Activated CD8-positive, alpha-beta memory T cell treated with anti-CD3 and anti-CD28 coated beads, Interleukin-2, amount 50 U/mL, for 48 hours (primary cell): ENCODE measurements around the gene LMOD1.
"Not testable (repeated sequence)": the region's sequence is repeated elsewhere in the genome, so short reads cannot be mapped to it uniquely, and the experiment has no call there.

Experiments
- DNase-seq: peaks from one replicate; pipeline ENCODE4 v3.0.0-alpha.2; 2020

The LMOD1 gene

DNA sequence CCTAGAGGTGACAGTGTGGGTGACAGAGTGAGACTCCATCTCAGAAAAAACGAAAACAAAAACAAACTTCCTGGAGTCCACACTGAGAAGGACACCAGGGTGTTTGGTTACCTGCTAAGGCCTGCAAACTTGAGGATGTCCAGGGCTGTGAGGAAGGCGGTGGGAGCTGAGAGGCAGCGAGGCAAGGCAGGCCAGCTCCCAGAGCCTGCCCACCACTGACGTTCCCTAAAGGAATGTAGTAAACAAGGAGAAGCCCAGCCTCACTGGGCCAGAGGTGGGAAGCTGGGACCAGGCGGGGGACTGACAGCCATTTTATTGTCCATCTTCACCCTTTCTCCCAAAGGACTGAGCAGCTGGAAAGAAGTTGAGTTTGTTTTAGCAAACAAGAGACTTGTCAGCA is 33.5 kb downstream of the LMOD1 start:
- DNase-seq, result no peak

DNA sequence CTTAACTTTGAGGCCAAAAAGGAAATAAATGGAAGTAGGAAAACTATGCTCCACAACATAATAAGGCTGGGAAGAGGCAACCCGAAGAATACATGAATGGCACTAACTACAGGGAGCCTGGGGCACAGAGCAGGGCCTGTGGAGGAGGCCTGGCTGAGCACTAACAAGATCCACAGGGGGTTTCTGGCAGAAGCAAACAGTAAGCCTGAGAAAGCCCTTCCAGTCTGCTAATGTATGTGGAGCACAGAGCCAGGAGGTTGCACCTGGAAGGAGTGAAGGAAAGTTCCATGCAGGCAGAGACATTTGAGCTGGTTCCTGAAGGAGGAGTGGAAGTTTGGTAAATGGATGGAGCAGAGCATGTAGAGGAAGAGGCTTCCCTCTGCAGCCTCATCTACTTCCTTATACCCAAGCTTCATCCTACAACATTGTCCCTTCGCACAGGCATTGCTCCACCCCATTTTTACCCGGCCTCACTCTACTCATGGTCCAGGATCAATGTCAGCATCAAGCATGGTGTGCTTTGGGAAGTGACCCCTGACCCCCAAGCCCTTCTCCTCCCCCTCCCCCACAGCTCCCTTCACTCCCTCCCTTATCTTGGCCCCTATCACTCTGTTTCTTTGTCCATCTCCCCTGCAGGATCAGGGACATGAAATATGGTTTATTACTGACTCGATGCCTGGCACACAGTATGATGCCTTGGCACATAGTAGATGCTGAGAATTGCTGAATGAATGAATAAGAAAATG is 34.3 kb downstream of the LMOD1 start:
- no peak for DNase-seq

DNA sequence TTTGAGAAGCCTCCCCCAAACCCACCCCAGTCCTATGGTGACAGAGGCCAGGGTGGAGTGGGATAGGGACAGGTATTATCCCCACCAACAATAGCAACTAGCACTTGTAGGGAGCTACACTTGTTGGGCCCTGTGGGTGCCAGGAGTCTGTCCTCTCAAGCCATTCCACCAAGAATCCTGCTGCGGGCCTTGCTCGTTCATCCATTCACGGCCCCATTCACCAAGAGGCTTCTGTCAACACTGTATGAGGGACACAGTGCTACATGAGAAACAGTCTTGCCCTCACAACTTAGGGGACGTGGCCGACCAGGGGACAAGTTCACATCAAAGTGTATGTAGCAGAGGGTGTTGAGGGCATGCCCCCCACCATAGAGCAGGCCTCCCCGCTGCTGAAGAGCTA is 38.7 kb downstream of the LMOD1 start:
- DNase-seq, result no peak

DNA sequence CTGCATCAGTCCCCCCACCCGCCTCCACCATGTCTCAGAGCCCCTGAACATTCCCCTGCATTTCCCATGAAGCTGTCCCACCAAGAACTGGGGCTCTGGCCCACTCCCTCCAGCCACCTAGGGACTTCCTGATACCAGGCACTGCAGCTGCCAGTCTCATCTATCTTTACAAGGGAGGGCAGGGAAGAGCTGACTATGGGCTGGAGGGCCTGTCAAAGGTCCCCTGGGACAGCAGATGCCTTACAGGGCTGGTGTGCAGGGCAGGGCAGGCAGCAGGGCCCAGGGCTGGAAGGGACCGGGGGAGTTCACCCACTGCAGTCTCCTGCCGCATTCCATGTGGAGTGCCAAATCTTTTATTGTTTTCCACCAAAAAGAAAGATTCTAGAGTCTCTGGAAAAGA is 40.0 kb downstream of the LMOD1 start:
- DNase-seq, result no peak

DNA sequence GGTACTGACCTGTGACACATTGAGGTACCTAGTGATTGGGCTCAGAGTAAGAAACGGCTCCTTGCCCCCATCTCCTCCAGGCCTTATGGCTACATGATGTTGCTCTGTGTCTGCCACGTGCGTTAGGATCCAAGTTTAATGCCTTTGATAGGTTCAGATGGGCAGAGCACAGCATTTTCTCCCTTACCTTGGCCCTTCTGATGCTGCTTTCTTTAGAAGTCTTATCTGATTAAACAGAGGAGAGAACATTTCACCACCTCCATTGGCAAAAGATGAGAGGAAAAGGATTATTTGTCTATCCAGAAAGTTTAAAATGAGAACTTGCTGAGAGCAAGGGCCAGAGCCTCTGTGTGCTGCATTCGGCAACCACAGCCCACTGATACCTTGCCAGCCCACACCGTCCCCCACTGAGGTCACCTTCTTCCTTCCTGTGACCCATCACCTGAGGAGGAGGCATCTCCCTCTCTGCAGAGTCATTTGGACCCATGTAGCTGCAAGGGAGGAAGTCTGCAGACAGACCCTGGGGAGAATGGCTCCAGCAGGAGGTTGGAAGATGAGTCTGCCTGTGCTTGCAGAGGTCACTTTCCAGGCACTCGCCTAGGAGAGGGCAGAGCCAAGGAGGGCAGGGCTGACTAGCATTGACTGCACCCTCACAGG is 41.0 kb downstream of the LMOD1 start:
- no peak for DNase-seq

DNA sequence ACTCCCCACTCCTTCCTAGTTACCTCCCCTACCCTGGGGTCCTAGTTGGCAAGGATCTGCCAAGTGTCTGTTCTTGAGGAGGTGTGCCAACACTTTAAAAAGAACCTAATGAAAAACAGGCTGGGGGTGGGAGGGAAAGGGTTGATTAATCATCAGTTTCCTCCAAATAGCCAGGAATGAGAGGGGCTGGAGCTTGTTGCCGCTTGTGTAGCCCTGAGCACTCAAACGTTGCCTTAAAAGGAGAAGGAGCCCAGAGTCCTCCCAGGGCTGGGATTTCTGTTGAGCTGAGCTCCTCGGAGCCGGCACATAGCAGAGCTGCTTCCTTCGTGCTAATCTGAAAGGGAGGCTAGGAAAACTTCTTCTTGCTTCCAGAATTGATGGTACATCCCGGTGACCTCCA is 41.8 kb downstream of the LMOD1 start:
- no peak for DNase-seq

DNA sequence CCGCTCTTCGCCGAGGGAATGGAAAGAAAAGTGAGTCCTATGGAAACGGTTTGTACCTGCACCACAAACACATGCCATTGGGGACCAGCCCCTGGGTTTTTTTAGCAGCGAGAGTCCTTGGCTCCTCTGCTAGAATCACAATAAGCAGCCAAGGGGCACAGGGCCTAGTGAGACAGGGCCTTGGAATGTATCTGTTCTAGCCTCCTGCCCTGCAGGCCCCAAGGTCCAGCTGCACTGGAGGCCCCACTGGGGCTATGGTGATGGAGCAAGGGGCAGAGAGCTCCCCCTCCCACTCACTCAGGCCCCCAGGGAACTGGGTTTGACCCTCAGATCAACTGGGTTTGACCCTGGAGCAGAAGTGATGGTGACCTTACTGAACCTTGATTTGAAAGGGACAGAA is 43.2 kb downstream of the LMOD1 start:
- no peak for DNase-seq

DNA sequence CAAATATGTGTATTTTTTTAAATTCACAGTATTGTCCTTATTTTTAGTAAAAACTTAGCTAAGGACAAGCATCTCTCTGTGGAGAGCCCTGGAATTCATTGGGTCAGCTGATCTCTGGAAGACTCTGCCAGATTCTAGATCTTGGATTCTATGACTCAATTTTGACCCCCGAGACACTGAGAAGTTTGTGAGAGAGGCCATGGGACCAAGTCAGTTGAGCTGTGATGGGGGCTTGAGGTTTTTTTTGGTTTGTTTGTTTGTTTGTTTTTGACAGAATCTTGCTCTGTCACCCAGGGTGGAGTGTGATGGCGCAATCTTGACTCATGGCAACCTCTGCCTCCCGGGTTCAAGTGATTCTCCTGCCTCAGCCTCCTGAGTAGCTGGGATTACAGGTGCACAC is 44.1 kb downstream of the LMOD1 start:
- DNase-seq, result no peak

DNA sequence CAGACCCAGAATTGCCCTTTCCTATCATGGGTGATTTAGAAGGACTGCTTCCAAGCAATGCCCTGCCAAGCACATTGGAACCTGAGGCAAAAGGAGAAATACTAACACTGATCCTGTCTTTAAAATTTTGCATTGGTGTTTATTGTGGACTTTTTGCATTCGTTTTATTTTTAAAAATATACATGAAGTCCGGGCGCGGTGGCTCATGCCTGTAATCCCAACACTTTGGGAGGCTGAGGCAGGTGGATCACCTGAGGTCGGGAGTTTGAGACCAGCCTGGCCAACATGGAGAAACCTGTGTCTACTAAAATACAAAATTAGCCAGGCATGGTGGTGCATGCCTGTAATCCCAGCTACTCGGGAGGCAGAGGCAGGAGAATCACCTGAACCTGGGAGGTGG is 45.3 kb downstream of the LMOD1 start:
- DNase-seq, result not testable (repeated sequence)

DNA sequence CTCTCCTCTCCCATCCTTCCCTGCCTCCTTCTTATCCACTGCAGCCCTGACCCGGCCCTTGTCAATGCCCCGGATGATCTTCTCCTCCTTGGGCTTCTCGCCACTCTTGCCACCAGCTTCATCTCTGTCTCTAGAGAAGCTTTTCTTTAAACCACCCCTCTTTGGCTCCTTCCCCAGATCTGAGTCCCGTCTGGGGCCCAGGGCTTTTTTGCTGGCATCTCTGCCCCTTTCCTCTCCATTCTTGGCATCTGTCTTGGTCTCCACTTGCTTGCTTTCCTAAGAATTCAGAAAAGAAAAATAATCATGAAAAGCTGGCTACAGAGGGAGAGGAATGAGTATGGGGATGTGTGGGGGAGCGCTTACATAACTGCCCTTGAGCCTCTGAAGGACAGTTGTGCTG is 45.9 kb downstream of the LMOD1 start:
- no peak for DNase-seq

DNA sequence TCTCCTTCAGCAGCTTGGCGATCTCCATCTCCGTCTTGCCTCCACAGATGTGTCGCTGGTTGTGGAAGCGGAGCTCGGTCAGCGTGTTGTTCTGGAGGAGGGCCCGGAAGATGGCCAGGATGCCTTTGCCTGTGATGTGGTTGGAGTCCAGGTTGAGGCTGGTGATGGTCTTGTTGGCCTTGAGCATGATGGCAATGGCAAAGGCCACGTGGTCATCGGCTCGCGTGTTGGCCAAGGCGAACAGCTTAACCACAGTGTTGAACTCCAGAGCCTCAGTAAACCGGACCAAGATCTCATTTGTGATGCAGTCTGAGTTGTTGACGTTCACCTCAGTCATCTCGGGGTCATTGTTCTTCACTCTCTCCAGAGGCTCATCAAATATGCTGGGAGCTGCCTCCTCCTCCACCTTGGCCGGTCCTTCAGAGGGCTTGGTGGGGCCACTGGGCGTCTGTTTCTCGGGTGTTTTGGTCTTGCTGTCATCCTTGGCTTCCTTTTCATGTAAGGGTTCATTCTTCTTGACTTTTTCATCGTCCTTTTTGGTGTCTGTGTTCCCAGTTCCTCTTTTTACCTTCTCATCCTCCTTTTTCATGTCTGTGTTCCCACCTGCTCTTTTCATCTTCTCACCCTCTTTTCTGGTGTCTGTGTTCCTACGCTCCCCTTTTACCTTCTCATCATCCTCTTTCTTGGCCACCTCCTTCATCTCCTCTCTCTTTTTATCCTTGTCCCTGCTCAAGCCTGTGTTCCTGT is 46.5 kb downstream of the LMOD1 start:
- no peak for DNase-seq

DNA sequence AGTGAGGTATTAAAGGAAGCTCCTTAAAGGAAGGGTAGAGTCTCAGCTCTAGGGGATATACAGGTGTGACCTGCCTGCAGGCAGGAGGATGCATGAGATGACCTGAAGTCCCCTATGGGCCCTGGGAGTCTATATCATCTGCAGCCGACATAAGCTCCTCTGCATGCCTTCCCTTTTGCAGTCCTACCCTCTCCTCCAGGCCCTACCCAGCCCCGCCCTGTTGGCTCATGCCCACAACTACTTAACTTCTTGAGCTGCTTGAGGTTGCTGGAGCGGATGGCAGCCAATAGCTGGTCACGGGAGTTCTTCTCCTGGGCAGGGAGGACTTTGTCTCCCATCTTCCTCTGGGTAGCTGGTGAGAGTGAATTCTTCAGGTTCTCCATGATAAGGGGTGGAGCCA is 47.4 kb downstream of the LMOD1 start:
- DNase-seq, result no peak

DNA sequence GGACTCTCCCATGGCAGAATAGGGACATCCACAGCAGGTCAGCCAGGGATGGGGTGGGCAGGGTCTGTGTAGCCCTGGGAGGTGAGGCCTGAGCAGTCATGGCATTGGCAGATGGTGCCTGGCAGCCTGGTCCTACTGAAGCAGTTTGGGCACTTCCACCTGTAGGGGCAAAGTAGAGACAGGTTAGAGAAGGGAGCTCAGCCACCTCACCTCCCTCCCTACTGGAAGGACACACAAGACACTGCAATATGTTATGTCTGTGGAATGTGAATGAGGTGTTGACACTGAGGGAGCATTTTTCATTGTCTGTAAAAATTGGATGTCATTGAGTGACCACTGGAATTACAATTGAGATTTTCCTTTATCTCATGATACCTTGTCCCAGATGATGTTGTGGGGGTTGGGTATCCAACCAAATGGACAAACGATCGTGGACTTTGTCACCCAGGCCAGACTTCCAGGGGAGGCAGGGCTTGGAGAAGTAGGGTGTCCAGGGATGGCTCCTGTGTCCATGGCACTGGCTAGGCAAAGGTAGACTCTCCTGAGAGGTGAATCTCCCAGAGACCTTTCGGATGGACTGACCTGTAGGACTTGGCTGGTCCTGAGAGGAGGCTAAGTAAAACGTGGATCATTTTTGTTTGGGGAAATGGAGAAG is 48.0 kb downstream of the LMOD1 start:
- DNase-seq, result no peak

DNA sequence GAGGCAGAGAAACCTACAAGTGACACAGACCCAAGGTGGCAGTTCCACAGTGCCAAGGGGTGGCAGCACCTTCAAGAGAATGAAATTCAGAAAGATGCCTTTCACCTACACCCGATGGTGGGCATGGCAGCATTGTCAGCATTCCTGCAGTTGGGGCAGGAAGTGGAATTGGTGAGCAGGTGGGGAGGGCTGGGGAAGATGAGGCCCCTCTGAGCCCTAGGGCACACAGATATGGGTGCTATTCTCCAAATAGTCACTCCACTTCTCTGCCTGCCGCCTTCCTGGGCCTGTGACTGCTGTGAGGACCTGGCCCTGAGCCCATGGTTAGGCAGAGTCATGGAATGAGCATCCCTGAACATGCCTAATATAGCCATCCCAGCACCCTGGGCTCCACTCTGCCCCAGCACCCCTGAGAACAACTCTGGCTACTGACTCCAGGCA is 49.4 kb downstream of the LMOD1 start:
- no peak for DNase-seq

DNA sequence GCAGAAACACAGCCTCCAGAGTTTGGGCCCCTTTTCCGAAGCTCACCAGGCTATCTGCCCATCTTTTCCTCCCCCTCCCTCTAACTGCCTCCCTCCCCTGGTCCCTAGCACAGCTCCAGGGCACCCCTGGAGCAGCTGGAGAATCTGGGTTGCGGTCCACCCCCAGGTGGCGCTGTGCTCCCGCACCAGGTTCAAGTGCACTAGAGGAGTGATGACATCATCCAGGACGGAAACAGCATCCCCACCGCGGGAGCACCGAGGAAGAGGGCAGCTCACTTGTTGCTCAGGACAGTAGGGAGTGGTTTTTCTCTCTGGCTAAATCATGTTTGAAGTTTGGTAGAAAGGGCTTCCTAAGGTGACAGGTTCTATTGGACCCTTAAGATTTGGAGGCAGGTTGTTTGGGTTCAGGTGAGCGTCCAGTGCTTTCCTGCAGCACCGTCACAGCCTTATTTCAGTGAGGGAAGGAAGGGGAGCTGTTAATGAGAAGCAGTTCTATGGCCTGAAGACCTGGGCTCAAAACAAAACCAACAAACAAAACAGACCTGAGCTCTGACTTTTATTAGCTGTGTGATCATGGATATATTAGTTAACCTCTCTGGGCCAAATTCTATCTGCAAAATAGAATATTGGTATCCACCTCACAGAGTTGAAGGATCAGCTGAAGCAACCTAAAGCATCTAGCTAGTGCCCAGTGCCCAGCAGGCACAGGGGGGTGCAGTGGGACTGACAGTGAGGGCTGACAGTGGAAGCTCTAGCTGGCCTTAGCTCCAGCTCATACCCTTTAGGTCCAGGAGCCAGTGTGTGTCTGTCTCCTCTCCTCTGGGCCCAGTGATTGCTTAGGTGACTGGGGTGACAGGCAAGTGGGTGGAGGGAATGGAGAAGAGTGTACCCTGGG is 50.2 kb downstream of the LMOD1 start:
- peak; percentile 95 for DNase-seq

DNA sequence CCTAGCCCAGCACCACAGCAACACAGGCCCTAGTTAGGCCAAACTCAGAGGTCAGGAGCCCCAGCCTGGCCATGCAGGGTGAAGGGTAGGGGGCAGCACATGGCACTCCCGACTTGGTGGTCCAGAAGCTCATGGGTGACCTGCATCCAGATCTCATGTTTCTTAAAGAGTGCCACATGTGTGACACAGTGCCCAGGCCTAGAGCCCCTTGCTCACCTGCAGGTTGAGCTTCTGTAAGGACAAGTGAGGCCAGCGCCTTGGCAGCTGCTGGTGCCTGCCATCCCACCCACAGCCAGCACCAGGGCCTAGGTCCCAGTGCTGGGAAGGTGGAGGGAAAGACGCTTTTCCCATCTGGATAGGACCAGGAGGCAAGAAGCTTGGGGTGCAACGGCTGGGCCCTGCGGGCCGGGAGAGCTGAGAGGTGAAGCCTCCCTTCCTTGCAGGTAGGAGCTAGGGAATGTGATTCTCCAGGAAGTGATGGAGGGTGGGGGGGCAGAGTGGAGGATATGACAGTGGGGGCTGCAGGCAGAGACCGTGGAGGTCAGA is 51.2 kb downstream of the LMOD1 start:
- no peak for DNase-seq

DNA sequence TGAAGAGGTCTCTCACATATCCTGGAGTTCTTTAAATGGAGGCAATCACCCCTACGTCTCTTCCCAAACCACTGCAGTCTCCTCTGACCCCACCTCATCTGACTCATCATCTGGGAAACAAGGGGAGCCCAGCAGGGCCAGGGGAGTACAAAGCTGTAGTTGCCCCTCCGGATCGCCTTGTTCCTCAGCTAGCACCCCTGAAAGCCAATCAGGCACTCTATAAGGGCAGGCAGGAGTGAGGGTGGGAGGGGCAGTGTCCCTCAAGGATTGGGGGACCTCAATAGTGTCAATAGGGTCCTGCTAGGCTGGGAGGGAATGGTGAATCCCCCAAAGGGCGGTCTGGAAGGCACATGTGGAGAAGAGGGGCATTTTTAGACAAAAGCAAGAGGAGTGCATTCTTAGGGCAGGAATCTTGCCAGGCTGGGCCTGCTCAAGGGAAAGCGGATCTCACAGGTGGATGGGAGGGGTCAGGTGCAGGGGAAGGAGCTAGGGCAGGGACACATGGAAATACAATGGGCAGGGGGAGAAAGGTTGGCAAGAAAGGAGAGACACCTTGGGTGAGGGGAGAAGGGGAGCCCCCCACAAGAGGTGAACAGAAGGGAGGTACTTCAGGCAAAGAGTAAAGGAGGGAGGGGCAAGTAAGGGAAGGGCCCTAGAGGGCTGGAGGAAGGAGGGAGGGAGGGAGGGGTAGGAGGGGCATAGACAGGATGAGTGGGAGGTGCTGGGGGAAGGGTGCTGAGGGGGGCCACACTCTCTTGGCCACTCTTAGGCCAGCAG is 51.8 kb downstream of the LMOD1 start:
- DNase-seq, result no peak

DNA sequence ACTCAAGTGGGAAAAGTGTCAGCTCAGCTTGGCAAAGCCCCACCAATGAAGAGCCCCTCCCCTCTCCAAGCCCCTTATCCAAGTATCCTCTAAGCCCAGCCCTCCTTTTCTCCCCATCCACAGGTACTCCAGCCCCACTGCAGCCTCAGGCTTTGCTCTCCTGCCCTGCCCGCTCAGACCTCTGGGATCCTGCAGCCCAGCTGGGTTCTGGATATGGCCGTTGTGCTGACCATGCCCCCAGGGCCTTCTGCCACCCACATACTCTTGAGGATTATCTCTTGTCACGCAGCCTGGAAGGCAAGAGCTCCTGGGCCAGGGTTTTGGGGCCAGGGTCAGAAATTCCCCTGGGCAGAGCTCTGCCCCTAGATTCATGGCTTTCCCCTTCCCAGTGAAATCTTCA is 52.9 kb downstream of the LMOD1 start:
- no peak for DNase-seq

DNA sequence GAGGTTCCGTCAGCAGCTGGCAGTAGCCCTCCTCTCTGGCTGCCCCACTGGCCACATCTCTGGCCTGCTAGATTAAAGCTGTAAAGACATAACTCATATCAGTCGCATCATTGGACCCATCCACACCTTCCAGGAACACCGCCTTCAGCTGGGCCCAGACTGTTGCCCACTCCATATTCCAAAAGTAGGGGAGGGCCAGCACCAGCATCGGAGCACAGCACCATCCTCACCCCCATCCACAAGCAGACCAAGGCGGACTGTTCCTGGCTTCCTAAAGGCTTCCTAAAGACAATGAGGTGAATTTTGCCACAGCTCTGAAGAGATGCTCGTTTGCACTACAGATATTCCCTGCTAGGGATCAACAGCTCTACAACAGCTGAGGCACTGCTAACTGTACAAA is 54.1 kb downstream of the LMOD1 start:
- DNase-seq, result no peak

DNA sequence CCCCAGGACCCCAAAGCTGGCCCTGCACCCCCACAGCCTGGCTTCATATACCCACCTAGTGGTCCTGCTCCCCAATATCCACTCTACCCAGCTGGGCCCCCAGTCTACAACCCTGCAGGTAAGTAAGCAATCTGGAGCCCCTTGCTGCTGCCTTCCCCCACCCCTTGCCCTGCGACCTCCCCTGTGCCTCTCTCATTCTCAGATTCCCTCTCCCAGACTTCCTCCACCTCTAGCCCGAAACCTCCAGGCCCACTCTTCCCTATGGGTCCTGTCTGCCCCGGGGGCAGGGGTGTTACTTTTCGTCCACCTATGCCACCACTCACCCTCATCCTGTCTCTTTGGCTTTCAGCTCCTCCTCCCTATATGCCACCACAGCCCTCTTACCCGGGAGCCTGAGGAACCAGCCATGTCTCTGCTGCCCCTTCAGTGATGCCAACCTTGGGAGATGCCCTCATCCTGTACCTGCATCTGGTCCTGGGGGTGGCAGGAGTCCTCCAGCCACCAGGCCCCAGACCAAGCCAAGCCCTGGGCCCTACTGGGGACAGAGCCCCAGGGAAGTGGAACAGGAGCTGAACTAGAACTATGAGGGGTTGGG is 54.8 kb downstream of the LMOD1 start:
- no peak for DNase-seq
